SK-N-SH treated with all-trans-retinoic acid at 6 μM for 48 hours (cell line): ENCODE measurements around the gene TSSC4.

ENCODE experiments used
- ATAC-seq: fragments of 200-7000 bp; cut with Tn5 transposase; 3 replicates; pipeline ENCODE4 v1.9.1; 2020; ENCODE audit warnings: mild to moderate bottlenecking, moderate library complexity
- ARNTL ChIP-seq: fragments of 450-650 bp; formaldehyde crosslinking; IDR thresholded peaks from 2 replicates; pipeline ENCODE4 v1.5.0; 2020; ENCODE audit warnings: low read depth, mild to moderate bottlenecking, moderate library complexity, borderline replicate concordance
- BACH2 ChIP-seq: fragments of 250-450 bp; sonication (Bioruptor Pico); IDR thresholded peaks from 2 replicates; pipeline ENCODE4 v1.9.0; 2021; ENCODE audit warnings: mild to moderate bottlenecking, borderline replicate concordance
- CSDC2 ChIP-seq: fragments of 250-450 bp; sonication (Bioruptor Pico); IDR thresholded peaks from 2 replicates; pipeline ENCODE4 v1.5.0; 2020; ENCODE audit warnings: mild to moderate bottlenecking, moderate library complexity
- ESRRG ChIP-seq: fragments of 250-450 bp; sonication (Bioruptor Pico); IDR thresholded peaks from 2 replicates; pipeline ENCODE4 v1.6.1; 2021; ENCODE audit warnings: mild to moderate bottlenecking
- GLIS3 ChIP-seq: fragments of 250-450 bp; sonication (Bioruptor Pico); IDR thresholded peaks from 2 replicates; pipeline ENCODE4 v1.5.0; 2020; ENCODE audit warnings: mild to moderate bottlenecking, moderate library complexity
- ISL1 ChIP-seq: fragments of 250-450 bp; sonication (Bioruptor Pico); IDR thresholded peaks from 2 replicates; pipeline ENCODE4 v2.1.2; 2022; ENCODE audit warnings: mild to moderate bottlenecking, moderate library complexity
- OSR1 ChIP-seq: fragments of 250-450 bp; sonication (Bioruptor Pico); IDR thresholded peaks from 2 replicates; pipeline ENCODE4 v1.8.0; 2022; ENCODE audit warnings: moderate library complexity, mild to moderate bottlenecking, inconsistent platforms
- PATZ1 ChIP-seq: fragments of 250-450 bp; sonication (Bioruptor Pico); IDR thresholded peaks from 2 replicates; pipeline ENCODE4 v1.8.0; 2020; ENCODE audit warnings: mild to moderate bottlenecking, moderate library complexity, borderline replicate concordance
- POU6F1 ChIP-seq: fragments of 250-450 bp; sonication (Bioruptor Pico); IDR thresholded peaks from 2 replicates; pipeline ENCODE4 v1.8.0; 2021; ENCODE audit warnings: low read depth, mild to moderate bottlenecking, moderate library complexity, borderline replicate concordance
- PPARA ChIP-seq: fragments of 250-450 bp; sonication (Bioruptor Pico); IDR thresholded peaks from 2 replicates; pipeline ENCODE4 v1.5.0; 2020; ENCODE audit warnings: mild to moderate bottlenecking, borderline replicate concordance
- RARB ChIP-seq: fragments of 250-450 bp; sonication (Bioruptor Pico); IDR thresholded peaks from 2 replicates; pipeline ENCODE4 v1.8.0; 2021; ENCODE audit warnings: mild to moderate bottlenecking, moderate library complexity
- SNAI2 ChIP-seq: fragments of 250-450 bp; sonication (Bioruptor Pico); IDR thresholded peaks from 2 replicates; pipeline ENCODE4 v1.5.0; 2020; ENCODE audit warnings: mild to moderate bottlenecking, moderate library complexity
- TCF4 ChIP-seq: fragments of 250-450 bp; sonication (Bioruptor Pico); IDR thresholded peaks from 2 replicates; pipeline ENCODE4 v1.8.0; 2021; ENCODE audit warnings: mild to moderate bottlenecking, moderate library complexity, borderline replicate concordance
- TOX ChIP-seq: fragments of 250-450 bp; sonication (Bioruptor Pico); IDR thresholded peaks from 2 replicates; pipeline ENCODE4 v1.8.0; 2021; ENCODE audit warnings: mild to moderate bottlenecking, moderate library complexity, borderline replicate concordance
- TSHZ2 ChIP-seq: fragments of 250-450 bp; sonication (Bioruptor Pico); IDR thresholded peaks from 2 replicates; pipeline ENCODE4 v1.5.0; 2020; ENCODE audit warnings: mild to moderate bottlenecking, moderate library complexity
- ZC3H10 ChIP-seq: fragments of 250-450 bp; sonication (Bioruptor Pico); IDR thresholded peaks from 2 replicates; pipeline ENCODE4 v1.5.1; 2021; ENCODE audit warnings: mild to moderate bottlenecking, moderate library complexity
- ZFP3 ChIP-seq: fragments of 250-450 bp; sonication (Bioruptor Pico); IDR thresholded peaks from 2 replicates; pipeline ENCODE4 v1.5.0; 2020; ENCODE audit warnings: mild to moderate bottlenecking, moderate library complexity
- ZFP30 ChIP-seq: fragments of 450-650 bp; formaldehyde crosslinking; IDR thresholded peaks from 2 replicates; pipeline ENCODE4 v1.5.0; 2022; ENCODE audit warnings: mild to moderate bottlenecking, moderate library complexity
- ZNF565 ChIP-seq: fragments of 450-650 bp; formaldehyde crosslinking; conservative IDR thresholded peaks from 2 replicates; pipeline ENCODE4 v1.5.0; 2020; ENCODE audit warnings: low read depth, mild to moderate bottlenecking, moderate library complexity
- ZNF70 ChIP-seq: fragments of 450-650 bp; formaldehyde crosslinking; IDR thresholded peaks from 2 replicates; pipeline ENCODE4 v1.5.0; 2020; ENCODE audit warnings: mild to moderate bottlenecking, moderate library complexity
- ZNF8 ChIP-seq: fragments of 450-650 bp; formaldehyde crosslinking; IDR thresholded peaks from 2 replicates; pipeline ENCODE4 v1.5.0; 2020; ENCODE audit warnings: mild to moderate bottlenecking, moderate library complexity
- TF ChIP-seq, protein P1 (sequence below): fragments of 250-450 bp; sonication (Bioruptor Pico); IDR thresholded peaks from 2 replicates; pipeline ENCODE4 v1.5.1; 2021; ENCODE audit warnings: mild to moderate bottlenecking, moderate library complexity
- TF ChIP-seq, protein P2 (sequence below): fragments of 250-450 bp; sonication (Bioruptor Pico); IDR thresholded peaks from 2 replicates; pipeline ENCODE4 v1.5.1; 2020; ENCODE audit warnings: low read depth, mild to moderate bottlenecking, moderate library complexity

Gene TSSC4

GRCh38 chr11:2432171-2432621 lies 31.6 kb downstream of the TSSC4 start:
- ATAC-seq: no peak
- TF ChIP-seq OSR1 (CRISPR knock-in tag) (no peak), TOX (CRISPR knock-in tag) (no peak), PPARA (CRISPR knock-in tag) (no peak), ARNTL (CRISPR knock-in tag) (no peak), ESRRG (no peak), ZC3H10 (no peak), TSHZ2 (CRISPR knock-in tag) (no peak), ZFP30 (CRISPR knock-in tag) (no peak), ZNF8 (CRISPR knock-in tag) (no peak), BACH2 (CRISPR knock-in tag) (no peak), ZFP3 (no peak), ZNF565 (no peak), ZNF70 (CRISPR knock-in tag) (no peak), POU6F1 (CRISPR knock-in tag) (no peak), RARB (CRISPR knock-in tag) (no peak), CSDC2 (no peak), TCF4 (no peak)
- TF ChIP-seq, protein P1, sequence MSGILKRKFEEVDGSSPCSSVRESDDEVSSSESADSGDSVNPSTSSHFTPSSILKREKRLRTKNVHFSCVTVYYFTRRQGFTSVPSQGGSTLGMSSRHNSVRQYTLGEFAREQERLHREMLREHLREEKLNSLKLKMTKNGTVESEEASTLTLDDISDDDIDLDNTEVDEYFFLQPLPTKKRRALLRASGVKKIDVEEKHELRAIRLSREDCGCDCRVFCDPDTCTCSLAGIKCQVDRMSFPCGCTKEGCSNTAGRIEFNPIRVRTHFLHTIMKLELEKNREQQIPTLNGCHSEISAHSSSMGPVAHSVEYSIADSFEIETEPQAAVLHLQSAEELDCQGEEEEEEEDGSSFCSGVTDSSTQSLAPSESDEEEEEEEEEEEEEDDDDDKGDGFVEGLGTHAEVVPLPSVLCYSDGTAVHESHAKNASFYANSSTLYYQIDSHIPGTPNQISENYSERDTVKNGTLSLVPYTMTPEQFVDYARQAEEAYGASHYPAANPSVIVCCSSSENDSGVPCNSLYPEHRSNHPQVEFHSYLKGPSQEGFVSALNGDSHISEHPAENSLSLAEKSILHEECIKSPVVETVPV (CRISPR knock-in tag): no peak
- TF ChIP-seq, protein P2, sequence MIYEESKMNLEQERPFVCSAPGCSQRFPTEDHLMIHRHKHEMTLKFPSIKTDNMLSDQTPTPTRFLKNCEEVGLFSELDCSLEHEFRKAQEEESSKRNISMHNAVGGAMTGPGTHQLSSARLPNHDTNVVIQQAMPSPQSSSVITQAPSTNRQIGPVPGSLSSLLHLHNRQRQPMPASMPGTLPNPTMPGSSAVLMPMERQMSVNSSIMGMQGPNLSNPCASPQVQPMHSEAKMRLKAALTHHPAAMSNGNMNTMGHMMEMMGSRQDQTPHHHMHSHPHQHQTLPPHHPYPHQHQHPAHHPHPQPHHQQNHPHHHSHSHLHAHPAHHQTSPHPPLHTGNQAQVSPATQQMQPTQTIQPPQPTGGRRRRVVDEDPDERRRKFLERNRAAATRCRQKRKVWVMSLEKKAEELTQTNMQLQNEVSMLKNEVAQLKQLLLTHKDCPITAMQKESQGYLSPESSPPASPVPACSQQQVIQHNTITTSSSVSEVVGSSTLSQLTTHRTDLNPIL (CRISPR knock-in tag): no peak

DNA sequence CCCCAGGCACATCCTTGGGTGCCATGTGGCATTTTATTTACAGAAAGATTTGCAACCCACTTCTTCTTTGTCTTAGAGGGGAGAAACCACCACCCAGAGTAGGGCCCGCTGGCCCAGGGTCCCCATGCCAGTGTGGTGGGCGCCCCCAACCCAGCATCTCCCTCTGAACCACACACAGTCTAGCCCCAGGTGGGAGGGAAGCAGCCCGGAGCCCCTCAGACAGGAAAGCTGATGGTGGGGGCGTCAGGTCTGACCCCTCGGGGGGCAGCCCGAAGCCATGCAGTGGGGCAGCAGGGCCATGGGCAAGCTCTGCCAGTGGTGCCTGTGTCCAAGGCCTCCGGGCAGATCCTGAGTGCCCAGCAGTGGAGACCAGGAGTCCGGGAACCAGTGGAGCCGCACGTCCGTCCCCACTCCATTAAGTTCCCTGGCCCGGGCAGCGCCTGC lies 32.1 kb downstream of the TSSC4 start:
- no peak for ATAC-seq
- TF ChIP-seq POU6F1 (CRISPR knock-in tag): no peak
- no peak for TF ChIP-seq ZC3H10
- TF ChIP-seq OSR1 (CRISPR knock-in tag): no peak
- TF ChIP-seq ARNTL (CRISPR knock-in tag): no peak
- no peak for TF ChIP-seq ZNF565
- no peak for TF ChIP-seq PPARA (CRISPR knock-in tag)
- TF ChIP-seq TOX (CRISPR knock-in tag): no peak
- TF ChIP-seq RARB (CRISPR knock-in tag): no peak
- no peak for TF ChIP-seq TSHZ2 (CRISPR knock-in tag)
- no peak for TF ChIP-seq PATZ1 (CRISPR knock-in tag)
- TF ChIP-seq SNAI2 (CRISPR knock-in tag): no peak
- TF ChIP-seq ZFP30 (CRISPR knock-in tag): no peak
- TF ChIP-seq GLIS3 (CRISPR knock-in tag): no peak
- TF ChIP-seq TCF4: no peak
- TF ChIP-seq ZNF70 (CRISPR knock-in tag): no peak
- TF ChIP-seq ISL1 (CRISPR knock-in tag): no peak
- TF ChIP-seq ZNF8 (CRISPR knock-in tag): no peak
- TF ChIP-seq, protein P2 (CRISPR knock-in tag): no peak
